NCI-H524 treated with DMSO at 0.1 percent for 48 hours (cell line): ENCODE data around the gene GPATCH2L.

Experiments used
- DNase-seq: peaks from one replicate; lab custom pipeline; 2025; lab: John Stamatoyannopoulos, UW

GPATCH2L gene

GRCh38 chr14:76257842-76258397 is 106.2 kb downstream of the GPATCH2L start:
- DNase-seq = no peak

GRCh38 chr14:76259029-76259735 is 107.5 kb downstream of the GPATCH2L start:
- DNase-seq = no peak

- no peak for DNase-seq
Observed at GRCh38 chr14:76260749-76261148, 109.0 kb downstream of the GPATCH2L start.

- no peak for DNase-seq
Observed at GRCh38 chr14:76261371-76261811, 109.7 kb downstream of the GPATCH2L start.

- no peak for DNase-seq
Observed at GRCh38 chr14:76262641-76263040, 110.9 kb downstream of the GPATCH2L start.
